HEK293T (cell line): ENCODE data around the gene IL5.
"Not testable (repeated sequence)": the region's sequence is repeated elsewhere in the genome, so short reads cannot be mapped to it uniquely, and the experiment has no call there.

ENCODE experiments used
- CTCF ChIA-PET: fragments of 350-600 bp; formaldehyde crosslinking; extraction: SDS; loops from one replicate; lab custom pipeline; 2021; ENCODE audit warnings: antibody characterized with exemption, inconsistent platforms; lab: Yijun Ruan, JAX
- POLR2A ChIA-PET: fragments of 350-600 bp; formaldehyde crosslinking; extraction: SDS; loops from one replicate; lab custom pipeline; 2020; ENCODE audit warnings: antibody characterized with exemption, inconsistent platforms; lab: Yijun Ruan, JAX
- DNase-seq: peaks from one replicate; pipeline ENCODE4 v3.0.0; 2012; ENCODE audit warnings: mixed read lengths; ENCODE audit errors: extremely low spot score
- ARNT ChIP-seq: fragments of 450-650 bp; IDR thresholded peaks from 2 replicates; pipeline ENCODE4 v1.6.1; 2017; ENCODE audit warnings: mild to moderate bottlenecking
- BHLHE40 ChIP-seq: fragments of 450-650 bp; IDR thresholded peaks from 2 replicates; pipeline ENCODE4 v1.6.1; 2016; ENCODE audit warnings: mild to moderate bottlenecking, moderate library complexity, borderline replicate concordance
- CTBP1 ChIP-seq: fragments of 450-650 bp; IDR thresholded peaks from 2 replicates; pipeline ENCODE4 v1.6.1; 2016; ENCODE audit warnings: borderline replicate concordance
- ELF4 ChIP-seq: fragments of 450-650 bp; IDR thresholded peaks from 2 replicates; pipeline ENCODE4 v1.6.1; 2017; ENCODE audit warnings: antibody characterized with exemption
- FOXA1 ChIP-seq: fragments of 450-650 bp; IDR thresholded peaks from 2 replicates; pipeline ENCODE4 v1.6.1; 2016; ENCODE audit warnings: mild to moderate bottlenecking
- FOXK2 ChIP-seq: fragments of 450-650 bp; IDR thresholded peaks from 2 replicates; pipeline ENCODE4 v1.6.1; 2016; ENCODE audit warnings: mild to moderate bottlenecking
- FOXM1 ChIP-seq: fragments of 450-650 bp; IDR thresholded peaks from 2 replicates; pipeline ENCODE4 v1.6.1; 2017; ENCODE audit warnings: mild to moderate bottlenecking, borderline replicate concordance
- HDGF ChIP-seq: fragments of 450-650 bp; IDR thresholded peaks from 2 replicates; pipeline ENCODE4 v1.6.1; 2017; ENCODE audit warnings: antibody characterized with exemption, borderline replicate concordance
- L3MBTL2 ChIP-seq: fragments of 450-650 bp; conservative IDR thresholded peaks from 2 replicates; pipeline ENCODE4 v1.6.1; 2016; ENCODE audit warnings: mild to moderate bottlenecking
- LEF1 ChIP-seq: fragments of 450-650 bp; IDR thresholded peaks from 2 replicates; pipeline ENCODE4 v1.6.1; 2017; ENCODE audit warnings: mild to moderate bottlenecking, borderline replicate concordance
- NFRKB ChIP-seq: fragments of 450-650 bp; IDR thresholded peaks from 2 replicates; pipeline ENCODE4 v1.6.1; 2016; ENCODE audit warnings: mild to moderate bottlenecking, moderate library complexity
- PKNOX1 ChIP-seq: fragments of 450-650 bp; IDR thresholded peaks from 2 replicates; pipeline ENCODE4 v1.6.1; 2016
- SP1 ChIP-seq: fragments of 450-650 bp; IDR thresholded peaks from 2 replicates; pipeline ENCODE4 v1.6.1; 2017
- SUZ12 ChIP-seq: fragments of 450-650 bp; IDR thresholded peaks from 2 replicates; pipeline ENCODE4 v1.6.1; 2016; ENCODE audit warnings: mild to moderate bottlenecking
- TARDBP ChIP-seq: fragments of 450-650 bp; IDR thresholded peaks from 2 replicates; pipeline ENCODE4 v1.6.1; 2016
- ZNF384 ChIP-seq: fragments of 450-650 bp; IDR thresholded peaks from 2 replicates; pipeline ENCODE4 v1.6.1; 2016

Gene IL5

DNA sequence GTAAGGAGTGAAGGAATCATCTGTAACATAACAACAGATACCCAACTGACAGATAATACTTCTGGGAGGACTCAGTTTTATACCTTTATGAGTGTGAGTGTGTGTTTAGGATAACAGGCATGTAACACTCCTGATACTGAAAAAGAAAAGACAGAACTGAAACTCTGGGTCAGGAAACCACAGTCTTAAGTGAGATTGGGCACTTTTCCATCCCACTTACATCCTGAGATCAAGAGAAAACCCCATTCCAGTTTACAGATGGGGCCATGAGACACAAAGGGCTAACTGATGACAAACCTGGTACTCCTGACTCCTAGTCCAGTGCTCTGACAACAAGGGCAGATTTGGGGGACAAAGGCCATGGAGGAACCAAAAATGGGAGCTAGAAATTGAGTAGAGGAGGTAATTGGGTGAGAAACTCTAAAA is 18.0 kb downstream of the IL5 start:
- ChIA-PET POLR2A (no interaction called here), CTCF (interaction anchor here (0.7 to 2.3 kb wide), 3 partner anchors 19 to 1006 kb away, joined by 4 to 18 read pairs (median 7); no protein-coding TSS in a partner anchor)
- TF ChIP-seq FOXK2 (no peak), L3MBTL2 (no peak), FOXA1 (no peak), BHLHE40 (no peak), FOXM1 (no peak), SUZ12 (no peak), ZNF384 (no peak), LEF1 (no peak), HDGF (no peak), ELF4 (no peak), TARDBP (no peak), ARNT (no peak), SP1 (no peak)
- no peak for DNase-seq

DNA sequence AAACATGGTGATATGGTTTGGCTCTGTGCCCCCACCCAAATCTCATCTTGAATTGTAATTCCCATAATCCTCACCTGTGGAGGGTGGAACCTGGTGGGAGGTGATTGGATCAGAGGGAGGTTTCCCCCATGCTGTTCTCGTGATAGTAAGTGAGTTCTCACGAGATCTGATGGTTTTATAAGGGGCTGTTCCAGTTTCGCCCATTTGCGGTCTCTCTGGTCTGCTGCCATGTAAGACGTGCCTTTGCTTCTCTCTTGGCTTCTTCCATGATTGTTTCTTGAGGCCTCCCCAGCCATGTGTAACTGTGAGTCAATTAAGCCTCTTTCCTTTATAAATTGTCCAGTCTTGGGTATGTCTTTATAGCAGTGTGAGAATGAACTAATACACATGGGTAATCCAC is 18.4 kb downstream of the IL5 start:
- POLR2A ChIA-PET, DNase-seq, CTCF ChIA-PET: not testable (repeated sequence)

GRCh38 chr5:132522067-132522466 is 21.3 kb downstream of the IL5 start:
- POLR2A ChIA-PET, DNase-seq: not testable (repeated sequence)
- CTCF ChIA-PET = interaction anchor here (0.6 kb wide), 1 partner anchor 449 kb away, joined by 3 read pairs; no protein-coding TSS in a partner anchor

- DNase-seq, CTCF ChIA-PET, POLR2A ChIA-PET: not testable (repeated sequence)
These were observed 29.5 kb downstream of the IL5 start for GRCh38 chr5:132513618-132514336.

DNA sequence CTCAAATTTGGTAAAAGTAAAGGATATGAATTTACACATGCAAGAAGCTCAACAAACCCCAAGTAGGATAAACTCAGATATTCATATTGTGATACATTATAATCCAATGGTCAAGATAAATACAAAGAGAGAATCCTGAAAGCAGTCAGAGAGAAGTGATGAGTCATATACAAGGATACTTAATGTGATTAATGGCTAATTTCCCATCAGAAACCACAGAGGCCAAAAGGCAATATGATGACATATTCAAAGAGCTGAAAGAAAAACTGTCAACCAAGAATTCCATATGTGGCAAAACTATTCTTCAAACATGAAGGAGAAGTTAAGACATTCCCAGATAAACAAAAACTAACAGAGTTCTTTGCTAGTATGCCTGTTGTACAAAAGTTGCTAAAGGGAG is 33.2 kb downstream of the IL5 start:
- ChIA-PET POLR2A (interaction anchor here (0.9 to 2.0 kb wide), 3 partner anchors 14 to 141 kb away, joined by 3 to 5 read pairs (median 3); partner anchors contain the start of genes RAD50 and SLC22A5), CTCF (interaction anchor here (1.2 kb wide), 2 partner anchors 9 to 16 kb away, joined by 3 to 7 read pairs; no protein-coding TSS in a partner anchor)
- TF ChIP-seq ARNT = no peak
- no peak for TF ChIP-seq BHLHE40
- DNase-seq = no peak

DNA sequence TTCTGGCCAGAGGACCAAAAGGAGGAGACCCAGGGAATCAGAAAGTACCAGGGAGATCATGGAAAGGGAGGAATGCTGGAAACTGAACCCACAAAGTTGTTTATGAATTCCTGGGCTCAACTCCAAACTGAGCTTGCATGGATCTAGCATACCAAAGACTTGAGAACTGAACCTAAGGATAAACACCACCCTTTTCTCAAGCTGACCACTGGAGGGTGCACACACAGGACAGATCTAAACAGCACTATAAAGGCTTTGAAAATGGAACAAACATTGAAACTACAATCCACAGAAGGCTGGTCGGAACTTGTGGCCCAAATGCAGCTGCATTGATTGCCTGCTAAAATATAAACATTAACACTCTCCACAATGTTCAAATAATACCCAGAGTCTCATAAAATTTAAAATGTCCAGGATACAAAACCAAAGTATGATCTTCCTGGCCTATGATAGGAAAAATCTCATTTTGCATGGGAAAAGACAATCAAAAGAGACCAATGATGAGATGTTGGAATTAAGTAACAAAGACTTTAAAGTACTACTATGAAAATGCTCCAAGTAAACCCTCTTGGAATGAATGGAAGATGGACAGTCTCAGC is 37.1 kb downstream of the IL5 start:
- peak; percentile 53 for DNase-seq
- ChIA-PET CTCF (interaction anchor here (1.0 to 1.6 kb wide), 4 partner anchors 9 to 268 kb away, joined by 4 to 7 read pairs (median 4); no protein-coding TSS in a partner anchor), POLR2A (no interaction called here)
- no peak for TF ChIP-seq FOXM1

DNA sequence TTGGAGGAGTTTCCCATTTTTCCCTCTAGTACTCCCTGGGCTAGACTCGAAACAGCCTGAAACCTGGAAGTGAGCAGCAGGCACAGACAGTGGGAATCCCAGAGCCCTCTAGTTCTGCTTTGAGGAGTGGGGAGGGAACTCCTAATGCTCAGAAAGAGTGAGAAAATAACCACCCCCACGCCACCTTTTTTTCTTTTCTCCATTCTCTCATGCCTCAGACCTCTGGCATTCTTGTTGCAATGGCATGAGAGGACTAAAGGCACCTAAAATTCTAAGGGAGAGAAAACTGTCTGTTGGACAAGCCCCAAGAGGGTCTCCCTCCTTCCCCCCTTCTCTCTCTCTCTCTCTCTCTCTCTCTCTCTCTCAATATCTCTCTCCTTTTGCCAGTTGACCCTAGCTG is 37.7 kb downstream of the IL5 start:
- TF ChIP-seq TARDBP = no peak
- no peak for TF ChIP-seq FOXK2
- no peak for TF ChIP-seq LEF1
- TF ChIP-seq SUZ12 = no peak
- TF ChIP-seq CTBP1 = no peak
- TF ChIP-seq L3MBTL2 = no peak
- no peak for TF ChIP-seq HDGF
- TF ChIP-seq ARNT = no peak
- TF ChIP-seq SP1 = no peak
- POLR2A ChIA-PET = interaction anchor here (1.5 kb wide), 1 partner anchor 9 kb away, joined by 5 read pairs; no protein-coding TSS in a partner anchor

DNA sequence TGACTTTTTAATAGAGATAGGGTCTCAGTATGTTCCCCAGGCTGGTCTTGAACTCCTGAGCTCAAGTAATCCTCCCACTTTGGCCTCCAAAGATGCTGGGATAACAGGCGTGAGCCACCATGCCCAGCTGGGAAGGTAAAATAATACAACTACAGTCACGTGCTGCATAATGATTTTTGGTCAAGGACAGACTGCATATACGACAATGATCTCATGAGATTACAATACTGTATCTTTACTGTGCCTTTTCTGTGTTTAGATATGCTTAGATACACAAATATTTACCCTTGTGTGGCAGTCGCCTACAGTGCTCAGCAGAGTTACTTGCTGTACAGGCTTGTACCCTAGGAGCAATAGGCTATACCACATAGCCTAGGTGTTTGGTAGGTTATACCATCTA is 38.6 kb downstream of the IL5 start:
- TF ChIP-seq FOXM1 = no peak
- TF ChIP-seq NFRKB = no peak
- TF ChIP-seq CTBP1 = no peak
- TF ChIP-seq FOXA1 = no peak
- no peak for TF ChIP-seq PKNOX1
- no peak for TF ChIP-seq LEF1
- no peak for TF ChIP-seq BHLHE40
- TF ChIP-seq ZNF384 = no peak
- ChIA-PET CTCF (no interaction called here), POLR2A (interaction anchor here (0.8 to 1.5 kb wide), 3 partner anchors 8 to 210 kb away, joined by 3 to 5 read pairs (median 3); partner anchors contain the start of genes SLC22A4 and SLC22A5)
- DNase-seq = no peak

More for the DNA sequence above, 37.7 kb downstream of the IL5 start:
- DNase-seq = no peak
- CTCF ChIA-PET = interaction anchor here (1.0 to 1.6 kb wide), 4 partner anchors 9 to 267 kb away, joined by 4 to 7 read pairs (median 4); no protein-coding TSS in a partner anchor
